ENCODE results near the gene SCGB1D2.
"Not testable (repeated sequence)": the region's sequence is repeated elsewhere in the genome, so short reads cannot be mapped to it uniquely, and the experiment has no call there.

SCGB1D2 gene

GRCh38 chr11:62242021-62242420, at the start of gene SCGB1D2:
SCGB1D2 (plus strand) TSS chr11:62242239; CDS start chr11:62242308, 69 bp downstream.
- no peak for DNase-seq

DNA sequence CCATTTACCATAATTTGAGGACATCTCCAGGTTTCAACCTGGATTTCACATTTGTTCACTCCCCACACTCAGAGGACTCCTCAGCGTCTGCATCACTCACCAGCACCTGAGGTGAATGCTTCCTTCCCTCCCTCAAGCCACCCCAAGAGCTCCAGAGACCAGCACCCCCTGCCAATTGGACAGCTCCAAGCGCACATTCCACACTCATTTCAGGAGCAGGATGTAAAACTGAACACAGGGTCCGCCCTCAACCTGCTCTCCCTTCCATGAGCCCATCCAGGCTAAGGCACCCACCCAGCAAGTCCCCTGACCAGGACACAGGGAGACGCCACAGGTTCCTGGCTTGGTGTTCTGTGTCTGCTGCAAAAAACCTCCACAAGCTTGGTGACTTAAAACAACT, 48.1 kb upstream of the SCGB1D2 start:
- no peak for DNase-seq

GRCh38 chr11:62195010-62195409, 47.0 kb upstream of the SCGB1D2 start:
- not testable (repeated sequence) for DNase-seq

- DNase-seq: no peak
Measured at GRCh38 chr11:62195945-62196344, 46.1 kb upstream of the SCGB1D2 start.

- DNase-seq: not testable (repeated sequence)
Measured at GRCh38 chr11:62197400-62197799, 44.6 kb upstream of the SCGB1D2 start.

- no peak for DNase-seq
Measured at GRCh38 chr11:62201376-62201775, 40.7 kb upstream of the SCGB1D2 start.

GRCh38 chr11:62202910-62203309, 39.1 kb upstream of the SCGB1D2 start:
- DNase-seq: no peak

- no peak for DNase-seq
Measured at GRCh38 chr11:62204430-62204829, 37.6 kb upstream of the SCGB1D2 start.

- no peak for DNase-seq
Measured at GRCh38 chr11:62205441-62205840, 36.6 kb upstream of the SCGB1D2 start.

- DNase-seq: peak; percentile 50
Measured at GRCh38 chr11:62206276-62207066, 35.6 kb upstream of the SCGB1D2 start.

GRCh38 chr11:62208785-62209144, 33.3 kb upstream of the SCGB1D2 start:
- DNase-seq: no peak

DNA sequence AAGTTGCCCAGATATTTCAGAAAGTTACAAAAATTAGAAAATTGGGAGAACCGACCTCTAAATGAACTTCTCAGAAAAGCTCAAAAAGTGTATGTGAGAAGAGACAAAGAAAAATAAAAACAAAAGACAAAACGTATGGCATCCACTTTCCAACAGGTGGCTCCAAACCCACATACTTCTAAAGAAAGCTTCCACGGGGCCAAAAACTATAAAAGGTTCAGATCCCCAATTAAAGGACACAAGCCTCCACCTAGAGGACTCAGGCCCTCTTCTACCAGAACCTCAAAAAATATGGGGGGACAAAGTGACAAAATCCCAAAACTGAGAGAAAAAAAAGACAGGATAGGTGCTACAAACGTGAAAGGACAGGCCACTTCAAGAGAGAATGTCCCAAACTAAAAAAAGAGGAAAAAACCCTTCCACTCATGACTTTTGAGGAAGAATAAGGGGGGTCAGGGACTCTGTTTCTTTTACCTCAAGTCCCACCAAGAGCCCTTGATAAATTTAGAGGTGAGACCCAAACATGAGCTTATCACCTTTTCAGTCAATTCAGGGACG, 24.8 kb upstream of the SCGB1D2 start:
- no peak for DNase-seq

- DNase-seq: no peak
Measured at GRCh38 chr11:62221498-62221897, 20.5 kb upstream of the SCGB1D2 start.

GRCh38 chr11:62223095-62223494, 18.9 kb upstream of the SCGB1D2 start:
- DNase-seq: no peak

GRCh38 chr11:62233730-62234129, 8.3 kb upstream of the SCGB1D2 start:
- no peak for DNase-seq

- no peak for DNase-seq
Measured at GRCh38 chr11:62236187-62236586, 5.9 kb upstream of the SCGB1D2 start.

GRCh38 chr11:62237499-62237898, 4.5 kb upstream of the SCGB1D2 start:
- no peak for DNase-seq

DNA sequence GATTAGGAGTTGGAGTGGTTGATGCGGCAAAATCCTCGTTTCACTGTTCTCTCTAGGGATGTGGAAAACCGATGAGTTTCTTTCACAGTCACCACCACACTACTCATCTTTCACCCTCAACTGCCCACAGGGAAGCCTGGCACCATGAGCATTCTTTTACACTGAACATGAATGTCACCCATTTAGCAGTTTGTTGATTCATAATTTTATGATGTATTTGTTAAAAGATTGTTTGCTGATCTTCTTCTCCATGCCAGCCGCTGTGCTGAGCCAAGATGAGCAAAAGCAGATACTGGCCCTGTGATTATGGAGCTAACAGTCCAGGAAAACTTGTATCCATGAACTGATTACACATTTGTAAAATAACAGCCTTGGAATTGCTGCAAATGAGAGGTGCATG, 3.9 kb upstream of the SCGB1D2 start:
- no peak for DNase-seq

GRCh38 chr11:62241095-62241494, 944 bp upstream of the SCGB1D2 start:
- no peak for DNase-seq

- peak; percentile 13 for DNase-seq
Measured at GRCh38 chr11:62245271-62245753, 3.3 kb downstream of the SCGB1D2 start.

- DNase-seq: no peak
Measured at GRCh38 chr11:62251698-62252097, 9.7 kb downstream of the SCGB1D2 start.

- DNase-seq: no peak
Measured at GRCh38 chr11:62253999-62254542, 12.0 kb downstream of the SCGB1D2 start.

- DNase-seq: no peak
Measured at GRCh38 chr11:62256281-62256680, 14.2 kb downstream of the SCGB1D2 start.

DNA sequence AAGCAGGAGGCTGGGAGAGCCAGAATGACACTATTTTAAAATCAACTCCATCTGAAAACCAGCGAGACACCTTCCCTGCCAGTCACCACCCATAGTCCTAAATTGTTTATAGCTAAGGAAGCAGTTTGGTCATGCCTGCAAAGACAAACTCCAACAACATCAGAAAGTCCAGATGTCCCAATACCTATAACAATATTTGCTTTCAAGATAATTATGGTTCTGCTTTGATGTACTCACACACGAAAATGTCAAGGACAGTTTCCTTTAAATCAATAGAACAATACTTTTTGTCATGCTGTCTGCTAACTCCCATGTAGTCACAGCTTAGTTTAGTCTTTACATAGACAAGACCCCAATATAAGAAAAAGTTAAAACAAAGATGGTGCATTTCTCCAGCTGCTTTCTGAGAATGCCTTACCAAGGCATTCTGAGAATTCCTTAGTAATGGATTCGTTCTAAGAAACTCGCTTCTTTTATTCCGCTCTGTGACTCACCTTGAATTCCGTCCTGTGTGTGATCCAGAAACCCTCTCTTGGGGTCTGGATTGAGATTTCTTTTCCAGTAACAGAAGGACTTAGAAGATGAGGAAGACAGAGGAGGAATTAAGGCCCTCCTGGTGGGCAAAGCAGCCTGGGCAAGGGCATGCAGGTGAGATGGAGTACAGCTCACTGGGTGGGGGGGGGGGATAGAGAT, 18.4 kb downstream of the SCGB1D2 start:
- DNase-seq: no peak
